Skeletal muscle satellite cell (primary cell): ENCODE measurements around the gene ARHGEF16.

ENCODE experiments used
- H3K27me3 ChIP-seq: 2 replicates; pipeline ENCODE4 v1.7.0; 2013; ENCODE audit warnings: low read length; ENCODE audit not compliant: control insufficient read depth, insufficient read depth
- H3K36me3 ChIP-seq: 2 replicates; pipeline ENCODE4 v1.7.0; 2013; ENCODE audit warnings: mild to moderate bottlenecking, control low read depth, low read length; ENCODE audit not compliant: insufficient read depth
- H3K4me1 ChIP-seq: 2 replicates; pipeline ENCODE4 v1.7.0; 2013; ENCODE audit warnings: low read length; ENCODE audit not compliant: control insufficient read depth, insufficient read depth
- H3K4me2 ChIP-seq: 2 replicates; pipeline ENCODE4 v1.7.0; 2013; ENCODE audit warnings: mild to moderate bottlenecking, low read length
- H3K4me3 ChIP-seq: 2 replicates; pipeline ENCODE4 v1.7.0; 2013; ENCODE audit warnings: low read length
- H3K9ac ChIP-seq: 2 replicates; pipeline ENCODE4 v1.7.0; 2013; ENCODE audit warnings: mild to moderate bottlenecking, low read depth, low read length, moderate library complexity
- H3K9me3 ChIP-seq: replicated peaks from 2 replicates; pipeline ENCODE4 v1.7.0; 2013; ENCODE audit warnings: mild to moderate bottlenecking, control low read depth, low read length

ARHGEF16 gene

DNA sequence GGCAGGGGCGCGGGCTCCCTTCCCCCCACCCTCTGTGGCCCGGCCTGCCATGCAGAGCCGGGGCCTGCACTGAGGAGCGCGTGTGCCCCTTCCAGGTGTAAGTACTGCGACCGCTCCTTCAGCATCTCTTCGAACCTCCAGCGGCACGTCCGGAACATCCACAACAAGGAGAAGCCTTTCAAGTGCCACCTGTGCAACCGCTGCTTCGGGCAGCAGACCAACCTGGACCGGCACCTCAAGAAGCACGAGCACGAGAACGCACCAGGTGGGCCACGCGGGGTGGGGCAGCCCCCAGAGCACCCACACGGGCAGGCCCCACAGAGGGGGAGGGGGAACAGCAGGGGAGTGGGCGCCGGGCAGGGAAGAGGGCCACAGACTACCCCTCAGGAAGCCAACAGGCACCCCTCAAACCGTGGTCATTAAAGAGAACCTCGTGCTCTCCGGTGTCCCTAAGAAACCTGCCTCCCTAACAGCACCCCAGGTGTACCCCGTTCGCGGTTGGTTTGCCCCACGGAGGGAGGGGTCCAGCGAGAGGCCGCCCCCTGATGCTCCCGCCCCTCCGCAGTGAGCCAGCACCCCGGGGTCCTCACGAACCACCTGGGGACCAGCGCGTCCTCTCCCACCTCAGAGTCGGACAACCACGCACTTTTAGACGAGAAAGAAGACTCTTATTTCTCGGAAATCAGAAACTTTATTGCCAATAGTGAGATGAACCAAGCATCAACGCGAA lies 28.8 kb upstream of the ARHGEF16 start:
- H3K9ac ChIP-seq, result no peak overlapping the region
- H3K27me3 ChIP-seq, result peaks cover 15% of the 10 kb centered on the region
- H3K4me3 ChIP-seq, result no peak overlapping the region
- no peaks in the 10 kb centered on the region for H3K4me1 ChIP-seq
- no peaks in the 10 kb centered on the region for H3K9me3 ChIP-seq
- no peaks in the 10 kb centered on the region for H3K36me3 ChIP-seq
- H3K4me2 ChIP-seq, result no peak overlapping the region

- peaks cover 5% of the 10 kb centered on the region for H3K27me3 ChIP-seq
These were observed 27.4 kb upstream of the ARHGEF16 start for GRCh38 chr1:3426956-3427535.

DNA sequence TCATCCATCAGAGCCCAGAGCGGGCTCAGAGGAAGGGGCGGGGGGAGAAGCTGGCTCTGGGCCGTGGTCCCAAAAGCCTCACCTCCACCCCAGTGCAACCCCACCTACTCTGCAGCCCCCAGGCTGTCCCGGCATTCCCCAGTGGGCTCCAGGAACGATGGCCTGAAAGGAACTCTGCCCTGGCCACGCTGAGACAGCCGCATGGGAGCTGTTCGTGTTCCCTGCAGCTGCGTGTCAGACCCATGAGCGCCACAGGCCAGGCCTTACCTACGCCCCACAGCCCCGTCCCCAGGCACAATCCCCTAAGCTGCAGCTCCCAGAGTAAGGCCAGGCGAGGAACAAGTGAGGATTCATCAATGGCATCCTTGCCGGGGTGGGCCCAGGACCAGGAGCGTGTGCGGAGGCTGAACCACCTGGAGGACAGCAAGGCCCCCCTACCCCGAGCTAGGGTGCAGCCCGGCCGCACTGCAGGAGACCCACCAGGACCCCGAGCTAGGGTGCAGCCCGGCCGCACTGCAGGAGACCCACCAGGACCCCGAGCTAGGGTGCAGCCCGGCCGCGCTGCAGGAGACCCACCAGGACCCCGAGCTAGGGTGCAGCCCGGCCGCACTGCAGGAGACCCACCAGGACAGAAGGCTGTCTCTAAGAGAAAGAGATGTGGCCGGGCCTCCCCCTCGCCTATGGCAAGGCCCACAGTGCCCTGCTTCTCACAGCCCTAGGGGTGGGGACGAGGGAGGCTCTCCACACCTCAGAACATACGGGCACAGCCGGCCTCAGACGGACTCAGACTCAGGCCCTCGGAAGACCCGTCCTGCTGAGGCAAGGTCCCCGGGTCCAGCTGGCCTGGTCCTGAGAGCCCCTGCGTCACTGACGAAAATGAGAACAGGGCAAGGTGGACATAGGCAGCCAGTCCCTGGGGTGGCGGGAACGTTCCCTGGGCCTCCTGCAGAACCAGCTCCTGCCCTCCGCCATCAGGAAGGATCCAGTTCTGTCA lies 26.5 kb upstream of the ARHGEF16 start:
- Histone ChIP-seq H3K4me1 (no peaks in the 10 kb centered on the region), H3K36me3 (no peaks in the 10 kb centered on the region), H3K9me3 (no peaks in the 10 kb centered on the region), H3K27me3 (no peaks in the 10 kb centered on the region), H3K4me3 (no peak overlapping the region), H3K9ac (no peak overlapping the region), H3K4me2 (no peak overlapping the region)

More at GRCh38 chr1:3426956-3427535, 27.4 kb upstream of the ARHGEF16 start:
- Histone ChIP-seq H3K4me3 (no peak overlapping the region), H3K4me1 (no peaks in the 10 kb centered on the region), H3K9me3 (no peaks in the 10 kb centered on the region), H3K36me3 (no peaks in the 10 kb centered on the region), H3K9ac (no peak overlapping the region), H3K4me2 (no peak overlapping the region)

- H3K27me3 ChIP-seq, result no peaks in the 10 kb centered on the region
These were observed 25.6 kb upstream of the ARHGEF16 start for GRCh38 chr1:3428899-3429298.

DNA sequence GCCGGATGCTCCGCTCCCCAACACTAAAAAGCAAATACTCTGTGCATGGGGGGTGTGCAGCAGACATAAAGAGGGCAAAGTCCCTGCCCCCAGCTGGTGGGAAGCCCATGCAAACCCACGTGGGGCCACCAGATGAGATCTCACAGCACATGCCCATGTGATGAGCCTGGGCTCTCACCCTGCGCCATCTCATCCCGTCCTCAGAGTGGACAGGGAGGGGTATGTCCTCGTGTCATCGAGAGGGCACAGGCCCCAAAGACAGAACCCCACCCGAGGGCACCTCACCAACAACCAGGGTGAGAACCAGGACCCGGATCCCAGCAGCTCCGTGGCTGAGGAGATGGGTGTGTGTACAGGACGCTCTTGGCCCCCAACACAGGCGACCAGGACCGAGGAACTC lies 25.1 kb upstream of the ARHGEF16 start:
- Histone ChIP-seq H3K36me3 (no peaks in the 10 kb centered on the region), H3K9ac (no peak overlapping the region), H3K9me3 (no peaks in the 10 kb centered on the region), H3K4me2 (no peak overlapping the region), H3K4me3 (no peak overlapping the region), H3K27me3 (no peaks in the 10 kb centered on the region), H3K4me1 (no peaks in the 10 kb centered on the region)

More at GRCh38 chr1:3428899-3429298, 25.6 kb upstream of the ARHGEF16 start:
- Histone ChIP-seq H3K4me3 (no peak overlapping the region), H3K36me3 (no peaks in the 10 kb centered on the region), H3K4me1 (no peaks in the 10 kb centered on the region), H3K4me2 (no peak overlapping the region), H3K9ac (no peak overlapping the region), H3K9me3 (no peaks in the 10 kb centered on the region)

DNA sequence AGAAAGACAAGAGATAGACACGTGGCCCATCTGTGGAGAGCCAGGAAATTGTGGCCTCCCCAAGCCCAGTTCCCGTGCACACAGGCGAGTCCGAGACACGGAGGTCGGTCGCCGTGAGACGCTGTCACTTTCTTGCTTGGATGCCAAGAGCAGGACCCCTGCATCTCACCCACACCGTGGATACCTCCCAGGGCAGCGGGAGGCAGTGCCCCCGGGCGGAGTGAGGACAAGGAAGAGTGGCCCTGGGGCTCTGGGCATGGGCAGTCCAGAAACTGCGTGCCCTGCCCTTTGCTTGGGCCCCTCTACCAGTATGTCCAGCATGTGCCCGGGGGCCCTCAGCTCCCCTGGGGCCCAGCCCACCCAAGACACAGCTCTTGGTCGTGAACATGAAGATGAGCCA lies 24.7 kb upstream of the ARHGEF16 start:
- Histone ChIP-seq H3K9me3 (no peaks in the 10 kb centered on the region), H3K4me2 (no peak overlapping the region), H3K36me3 (no peaks in the 10 kb centered on the region), H3K4me3 (no peak overlapping the region), H3K27me3 (no peaks in the 10 kb centered on the region), H3K9ac (no peak overlapping the region), H3K4me1 (no peaks in the 10 kb centered on the region)

DNA sequence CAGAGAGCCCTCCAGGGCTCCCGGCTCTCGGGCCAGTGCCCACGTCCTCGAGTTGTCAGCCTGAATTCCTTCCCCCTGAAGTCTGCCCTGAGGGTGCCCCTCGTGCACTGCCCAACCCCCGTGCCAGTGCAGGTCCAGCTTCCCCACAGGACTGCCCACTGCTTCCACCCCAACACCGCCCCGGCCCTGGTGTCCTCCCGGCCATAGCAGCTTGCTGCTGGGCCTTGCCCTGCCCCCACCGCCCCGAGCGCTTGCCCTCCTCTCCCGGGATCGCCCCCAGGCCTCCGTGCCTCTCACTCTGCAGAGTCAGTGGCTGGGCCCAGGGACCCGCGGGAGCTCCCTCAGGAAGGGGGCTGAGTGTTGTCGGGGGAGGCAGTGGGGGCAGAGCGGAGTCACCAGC lies 24.1 kb upstream of the ARHGEF16 start:
- Histone ChIP-seq H3K9me3 (no peaks in the 10 kb centered on the region), H3K9ac (no peak overlapping the region), H3K27me3 (no peaks in the 10 kb centered on the region), H3K4me2 (no peak overlapping the region), H3K4me3 (no peak overlapping the region), H3K4me1 (no peaks in the 10 kb centered on the region), H3K36me3 (no peaks in the 10 kb centered on the region)

GRCh38 chr1:3430820-3431219 lies 23.6 kb upstream of the ARHGEF16 start:
- H3K36me3 ChIP-seq, result no peaks in the 10 kb centered on the region
- H3K4me3 ChIP-seq, result no peak overlapping the region
- no peak overlapping the region for H3K4me2 ChIP-seq
- H3K4me1 ChIP-seq, result no peaks in the 10 kb centered on the region
- no peaks in the 10 kb centered on the region for H3K9me3 ChIP-seq
- H3K9ac ChIP-seq, result no peak overlapping the region
- H3K27me3 ChIP-seq, result peaks cover 1% of the 10 kb centered on the region

GRCh38 chr1:3431266-3431665 lies 23.2 kb upstream of the ARHGEF16 start:
- no peak overlapping the region for H3K4me3 ChIP-seq
- H3K36me3 ChIP-seq, result no peaks in the 10 kb centered on the region
- H3K9me3 ChIP-seq, result no peaks in the 10 kb centered on the region
- no peak overlapping the region for H3K9ac ChIP-seq
- peaks cover 6% of the 10 kb centered on the region for H3K27me3 ChIP-seq
- no peak overlapping the region for H3K4me2 ChIP-seq
- no peaks in the 10 kb centered on the region for H3K4me1 ChIP-seq

- H3K36me3 ChIP-seq, result no peaks in the 10 kb centered on the region
- no peaks in the 10 kb centered on the region for H3K9me3 ChIP-seq
- H3K4me2 ChIP-seq, result no peak overlapping the region
- no peak overlapping the region for H3K9ac ChIP-seq
- H3K27me3 ChIP-seq, result peaks cover 10% of the 10 kb centered on the region
- no peak overlapping the region for H3K4me3 ChIP-seq
- H3K4me1 ChIP-seq, result no peaks in the 10 kb centered on the region
These were observed 22.8 kb upstream of the ARHGEF16 start for GRCh38 chr1:3431686-3432085.

GRCh38 chr1:3432306-3432705 lies 22.2 kb upstream of the ARHGEF16 start:
- no peaks in the 10 kb centered on the region for H3K9me3 ChIP-seq
- H3K4me1 ChIP-seq, result no peaks in the 10 kb centered on the region
- no peak overlapping the region for H3K4me2 ChIP-seq
- no peak overlapping the region for H3K9ac ChIP-seq
- H3K36me3 ChIP-seq, result no peaks in the 10 kb centered on the region
- H3K27me3 ChIP-seq, result peaks cover 14% of the 10 kb centered on the region
- no peak overlapping the region for H3K4me3 ChIP-seq
